Vagina (tissue), 2 donors: ENCODE data around the gene NDUFA7.

ENCODE experiments used
- POLR2A ChIP-seq, 2 donors: fragments of 450-650 bp; IDR thresholded peaks; one replicate each; pipeline ENCODE4 v1.6.1; 2017; ENCODE audit warnings: antibody characterized with exemption in 2 of 2, mild to moderate bottlenecking in 2 of 2, moderate library complexity in 2 of 2
- POLR2AphosphoS5 ChIP-seq, 2 donors: sonication (generic); formaldehyde crosslinking; IDR thresholded peaks; one replicate each; pipeline ENCODE4 v1.9.0; 2017; ENCODE audit warnings: antibody characterized with exemption in 2 of 2, mild to moderate bottlenecking in 2 of 2, low read depth in 1 of 2; ENCODE audit not compliant: insufficient read depth in 1 of 2
- TF ChIP-seq, protein P1 (sequence below), 3 experiments: fragments of 450-650 bp in 2 of 3; fragments of 200-600 bp in 1 of 3; sonication (generic) in 1 of 3; IDR thresholded peaks; one replicate each; pipeline ENCODE4 v1.5.1; 2017 to 2019; ENCODE audit warnings: antibody characterized with exemption in 3 of 3, mild to moderate bottlenecking in 2 of 3, moderate library complexity in 2 of 3

GRCh38 chr19:8269724-8270123 is 51.5 kb downstream of the NDUFA7 start:
- TF ChIP-seq, protein P1, sequence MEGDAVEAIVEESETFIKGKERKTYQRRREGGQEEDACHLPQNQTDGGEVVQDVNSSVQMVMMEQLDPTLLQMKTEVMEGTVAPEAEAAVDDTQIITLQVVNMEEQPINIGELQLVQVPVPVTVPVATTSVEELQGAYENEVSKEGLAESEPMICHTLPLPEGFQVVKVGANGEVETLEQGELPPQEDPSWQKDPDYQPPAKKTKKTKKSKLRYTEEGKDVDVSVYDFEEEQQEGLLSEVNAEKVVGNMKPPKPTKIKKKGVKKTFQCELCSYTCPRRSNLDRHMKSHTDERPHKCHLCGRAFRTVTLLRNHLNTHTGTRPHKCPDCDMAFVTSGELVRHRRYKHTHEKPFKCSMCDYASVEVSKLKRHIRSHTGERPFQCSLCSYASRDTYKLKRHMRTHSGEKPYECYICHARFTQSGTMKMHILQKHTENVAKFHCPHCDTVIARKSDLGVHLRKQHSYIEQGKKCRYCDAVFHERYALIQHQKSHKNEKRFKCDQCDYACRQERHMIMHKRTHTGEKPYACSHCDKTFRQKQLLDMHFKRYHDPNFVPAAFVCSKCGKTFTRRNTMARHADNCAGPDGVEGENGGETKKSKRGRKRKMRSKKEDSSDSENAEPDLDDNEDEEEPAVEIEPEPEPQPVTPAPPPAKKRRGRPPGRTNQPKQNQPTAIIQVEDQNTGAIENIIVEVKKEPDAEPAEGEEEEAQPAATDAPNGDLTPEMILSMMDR (IDR thresholded peaks at IDR 0.05): no peak
- TF ChIP-seq POLR2AphosphoS5 (IDR thresholded peaks at IDR 0.05; ENCODE audit: insufficient read depth in 1 of 2, low read depth in 1 of 2) (no peak), POLR2A (IDR thresholded peaks at IDR 0.05) (no peak)
